Fibroblast of mammary gland (primary cell): ENCODE results near the gene MPP3.
"Not testable (repeated sequence)": the region's sequence is repeated elsewhere in the genome, so short reads cannot be mapped to it uniquely, and the experiment has no call there.

Experiments
- DNase-seq: peaks from one replicate; pipeline ENCODE4 v3.0.0-alpha.2; 2010; ENCODE audit warnings: low read depth
- H3K4me3 ChIP-seq: 2 replicates; pipeline ENCODE4 v1.5.1; 2011; ENCODE audit warnings: low read depth, mild to moderate bottlenecking, low read length, moderate library complexity; ENCODE audit not compliant: control insufficient read depth
- TF ChIP-seq, protein P1 (sequence below): conservative IDR thresholded peaks from 2 replicates; pipeline ENCODE4 v1.5.1; 2011; ENCODE audit warnings: low read depth, low read length, inconsistent platforms; ENCODE audit not compliant: control insufficient read depth, insufficient read depth

Gene MPP3

DNA sequence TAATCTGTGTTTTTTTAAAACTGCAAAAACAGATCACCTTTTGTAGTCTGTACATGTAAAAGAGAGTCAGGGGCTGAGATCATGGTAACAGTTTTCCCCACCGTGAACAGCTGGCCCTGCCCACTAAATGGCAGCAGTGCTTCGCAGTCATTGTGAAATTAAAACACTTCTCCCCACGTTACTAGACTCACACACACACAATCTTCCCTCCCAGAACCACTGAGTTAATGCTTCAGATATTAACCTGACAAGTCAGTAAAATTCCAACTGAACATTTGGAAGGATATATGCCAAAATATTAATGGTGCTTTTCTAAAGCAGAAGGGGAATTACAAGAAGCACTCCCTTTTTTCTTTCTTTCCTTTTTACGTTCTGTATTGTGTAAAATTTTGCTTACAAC lies 12.8 kb upstream of the MPP3 start:
- no peak overlapping the region for H3K4me3 ChIP-seq
- no peak for DNase-seq
- TF ChIP-seq, protein P1, sequence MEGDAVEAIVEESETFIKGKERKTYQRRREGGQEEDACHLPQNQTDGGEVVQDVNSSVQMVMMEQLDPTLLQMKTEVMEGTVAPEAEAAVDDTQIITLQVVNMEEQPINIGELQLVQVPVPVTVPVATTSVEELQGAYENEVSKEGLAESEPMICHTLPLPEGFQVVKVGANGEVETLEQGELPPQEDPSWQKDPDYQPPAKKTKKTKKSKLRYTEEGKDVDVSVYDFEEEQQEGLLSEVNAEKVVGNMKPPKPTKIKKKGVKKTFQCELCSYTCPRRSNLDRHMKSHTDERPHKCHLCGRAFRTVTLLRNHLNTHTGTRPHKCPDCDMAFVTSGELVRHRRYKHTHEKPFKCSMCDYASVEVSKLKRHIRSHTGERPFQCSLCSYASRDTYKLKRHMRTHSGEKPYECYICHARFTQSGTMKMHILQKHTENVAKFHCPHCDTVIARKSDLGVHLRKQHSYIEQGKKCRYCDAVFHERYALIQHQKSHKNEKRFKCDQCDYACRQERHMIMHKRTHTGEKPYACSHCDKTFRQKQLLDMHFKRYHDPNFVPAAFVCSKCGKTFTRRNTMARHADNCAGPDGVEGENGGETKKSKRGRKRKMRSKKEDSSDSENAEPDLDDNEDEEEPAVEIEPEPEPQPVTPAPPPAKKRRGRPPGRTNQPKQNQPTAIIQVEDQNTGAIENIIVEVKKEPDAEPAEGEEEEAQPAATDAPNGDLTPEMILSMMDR: no peak

DNA sequence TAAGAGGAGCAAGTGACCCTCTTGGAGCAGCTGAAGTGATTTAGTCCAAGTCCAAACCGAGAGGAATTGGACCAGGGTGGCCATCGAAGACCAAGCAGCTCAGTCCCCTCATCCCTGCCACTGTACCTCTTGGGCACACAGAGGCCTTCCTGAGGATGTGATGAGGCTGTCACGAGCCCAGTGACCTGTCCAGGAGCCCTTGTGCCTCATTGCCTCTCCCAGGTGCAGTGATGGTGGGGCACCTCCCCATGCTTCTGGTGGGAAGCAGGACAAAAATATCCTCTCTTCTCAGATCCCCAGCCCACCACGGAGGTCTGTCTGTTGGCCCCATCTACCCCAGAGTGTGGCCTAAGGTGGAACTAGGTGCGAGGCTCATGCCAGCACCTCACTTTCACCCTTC lies 11.3 kb upstream of the MPP3 start:
- no peak overlapping the region for H3K4me3 ChIP-seq
- TF ChIP-seq, protein P1: no peak
- no peak for DNase-seq

DNA sequence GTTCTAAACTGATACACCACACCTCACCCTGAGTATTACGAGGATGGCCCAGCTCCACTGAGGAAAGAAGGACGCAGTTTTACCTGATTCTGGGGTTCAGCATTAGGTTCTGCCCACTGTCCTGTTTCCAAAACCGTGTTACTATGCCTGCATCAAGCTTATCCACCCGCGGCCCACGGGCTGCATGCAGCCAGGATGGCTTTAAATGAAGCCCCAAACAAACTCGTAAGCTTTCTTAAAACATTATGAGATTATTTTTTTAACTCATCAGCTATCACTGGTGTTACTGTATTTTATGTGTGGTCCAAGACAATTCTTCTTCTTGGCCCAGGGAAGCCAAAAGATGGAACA lies 10.0 kb upstream of the MPP3 start:
- no peak overlapping the region for H3K4me3 ChIP-seq
- DNase-seq: no peak
- TF ChIP-seq, protein P1: no peak

DNA sequence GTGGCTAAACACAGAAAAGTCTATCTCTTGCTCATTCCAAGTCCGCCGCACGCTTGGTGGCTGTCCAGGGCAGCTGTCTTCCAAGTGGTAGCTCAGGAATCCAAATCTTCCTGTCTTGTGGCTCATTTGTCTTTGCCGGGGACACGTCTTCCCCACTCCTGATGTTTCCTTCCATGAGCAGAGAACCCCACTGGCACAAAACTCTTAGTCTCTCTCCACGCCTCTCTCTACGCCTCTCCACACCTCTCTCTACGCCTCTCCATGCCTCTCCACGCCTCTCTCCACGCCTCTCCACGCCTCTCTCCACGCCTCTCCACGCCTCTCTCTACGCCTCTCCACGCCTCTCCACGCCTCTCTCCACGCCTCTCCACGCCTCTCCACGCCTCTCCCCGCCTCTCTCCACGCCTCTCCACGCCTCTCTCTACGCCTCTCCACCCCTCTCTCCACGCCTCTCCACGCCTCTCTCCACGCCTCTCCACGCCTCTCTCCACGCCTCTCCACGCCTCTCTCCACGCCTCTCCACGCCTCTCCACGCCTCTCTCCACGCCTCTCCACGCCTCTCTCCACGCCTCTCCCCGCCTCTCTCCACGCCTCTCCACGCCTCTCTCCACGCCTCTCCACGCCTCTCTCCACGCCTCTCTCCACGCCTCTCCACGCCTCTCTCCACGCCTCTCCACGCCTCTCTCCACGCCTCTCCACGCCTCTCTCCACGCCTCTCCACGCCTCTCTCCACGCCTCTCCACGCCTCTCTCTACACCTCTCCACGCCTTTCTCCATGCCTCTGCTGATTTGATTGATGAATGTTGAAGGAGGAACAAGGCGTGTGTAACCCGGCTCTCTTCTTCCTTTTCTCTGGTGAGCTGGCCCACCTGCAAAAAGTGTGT lies 9.4 kb upstream of the MPP3 start:
- H3K4me3 ChIP-seq: not testable (repeated sequence)
- DNase-seq: peak; percentile 35

DNA sequence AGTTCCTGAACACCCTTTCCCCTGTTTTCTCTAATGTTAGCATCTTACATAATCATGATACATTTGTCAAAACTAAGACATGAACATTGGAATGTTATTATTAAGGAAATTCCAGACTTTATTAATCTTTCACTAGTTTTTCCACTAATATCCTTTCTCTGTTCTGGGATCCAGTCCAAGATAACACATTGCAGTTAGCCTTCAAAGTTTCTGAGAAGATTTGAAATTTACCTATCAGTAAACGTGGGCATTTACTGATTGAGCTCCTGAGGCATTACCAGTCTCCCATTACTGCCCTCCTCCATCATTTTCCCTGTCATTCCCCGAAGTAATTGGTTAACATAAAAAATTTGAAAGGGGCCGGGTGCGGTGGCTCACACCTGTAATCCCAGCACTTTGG lies 8.3 kb upstream of the MPP3 start:
- DNase-seq: no peak
- no peak overlapping the region for H3K4me3 ChIP-seq
- TF ChIP-seq, protein P1: no peak

DNA sequence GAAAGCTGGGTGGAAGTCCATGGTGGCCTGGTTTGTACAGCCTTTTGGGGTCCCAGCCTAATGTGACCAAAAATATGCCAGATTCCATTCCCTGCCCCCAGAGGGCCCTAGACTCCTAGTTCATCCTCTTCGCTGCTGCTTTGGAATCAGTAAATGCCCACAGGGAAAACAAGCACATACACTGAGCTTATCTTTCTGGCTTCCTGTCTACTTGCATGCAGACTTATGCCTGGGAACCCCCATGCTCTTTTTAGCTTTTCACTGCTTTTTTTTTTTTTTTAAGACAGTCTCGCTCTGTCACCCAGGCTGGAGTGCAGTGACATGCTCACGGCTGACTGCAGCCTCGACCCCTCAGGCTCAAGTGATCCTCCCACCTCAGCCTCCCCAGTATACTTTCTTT lies 7.9 kb upstream of the MPP3 start:
- TF ChIP-seq, protein P1: peak; percentile 27
- DNase-seq: no peak
- H3K4me3 ChIP-seq: no peak overlapping the region

DNA sequence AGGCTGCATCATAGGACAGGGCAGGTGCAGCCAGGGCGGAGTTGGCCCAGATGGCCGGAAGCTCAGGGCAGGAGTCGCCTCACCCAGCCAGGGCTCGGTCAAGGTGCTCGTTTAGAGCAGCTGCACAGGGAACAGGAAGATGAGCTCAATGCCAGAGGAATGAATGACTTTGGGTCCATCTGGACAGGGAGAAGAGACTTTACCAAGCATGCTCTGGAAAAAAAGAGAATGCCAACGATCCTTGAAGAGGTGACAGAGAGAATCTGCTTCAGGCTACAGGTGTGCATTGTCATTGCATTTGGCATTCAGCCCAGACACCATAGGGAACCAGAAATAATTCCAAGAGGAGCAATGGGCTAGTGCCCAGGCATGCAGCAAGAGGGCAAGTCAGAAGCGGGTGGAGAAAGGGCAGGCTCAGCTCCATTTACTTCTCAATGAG lies 6.7 kb upstream of the MPP3 start:
- no peak for DNase-seq
- TF ChIP-seq, protein P1: no peak
- no peak overlapping the region for H3K4me3 ChIP-seq
